ENCODE results near the gene HELQ.

DNA sequence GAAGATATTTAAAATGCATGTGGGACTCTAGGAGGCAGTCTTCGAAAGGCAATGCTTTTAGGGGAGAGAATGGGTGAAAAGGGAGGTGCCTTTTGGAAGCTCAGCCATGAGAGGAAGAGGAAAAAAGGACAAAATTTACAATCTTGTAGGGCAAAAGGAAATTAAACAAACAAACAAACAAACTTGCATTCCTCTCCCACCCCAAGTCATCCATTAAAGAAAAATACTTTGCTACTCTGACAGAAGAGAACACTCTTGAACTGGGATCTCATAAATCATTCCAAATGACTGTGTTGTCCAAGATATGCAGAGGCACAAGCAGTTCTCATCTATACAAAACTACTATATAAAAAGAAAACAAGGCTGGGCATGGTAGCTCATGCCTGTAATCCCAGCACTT, 46.7 kb downstream of the HELQ start:
- TF ChIP-seq, protein P1, sequence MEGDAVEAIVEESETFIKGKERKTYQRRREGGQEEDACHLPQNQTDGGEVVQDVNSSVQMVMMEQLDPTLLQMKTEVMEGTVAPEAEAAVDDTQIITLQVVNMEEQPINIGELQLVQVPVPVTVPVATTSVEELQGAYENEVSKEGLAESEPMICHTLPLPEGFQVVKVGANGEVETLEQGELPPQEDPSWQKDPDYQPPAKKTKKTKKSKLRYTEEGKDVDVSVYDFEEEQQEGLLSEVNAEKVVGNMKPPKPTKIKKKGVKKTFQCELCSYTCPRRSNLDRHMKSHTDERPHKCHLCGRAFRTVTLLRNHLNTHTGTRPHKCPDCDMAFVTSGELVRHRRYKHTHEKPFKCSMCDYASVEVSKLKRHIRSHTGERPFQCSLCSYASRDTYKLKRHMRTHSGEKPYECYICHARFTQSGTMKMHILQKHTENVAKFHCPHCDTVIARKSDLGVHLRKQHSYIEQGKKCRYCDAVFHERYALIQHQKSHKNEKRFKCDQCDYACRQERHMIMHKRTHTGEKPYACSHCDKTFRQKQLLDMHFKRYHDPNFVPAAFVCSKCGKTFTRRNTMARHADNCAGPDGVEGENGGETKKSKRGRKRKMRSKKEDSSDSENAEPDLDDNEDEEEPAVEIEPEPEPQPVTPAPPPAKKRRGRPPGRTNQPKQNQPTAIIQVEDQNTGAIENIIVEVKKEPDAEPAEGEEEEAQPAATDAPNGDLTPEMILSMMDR (IDR thresholded peaks at IDR 0.05): no peak
- no peak for TF ChIP-seq POLR2AphosphoS5 (IDR thresholded peaks at IDR 0.05)
- TF ChIP-seq POLR2A (IDR thresholded peaks at IDR 0.05): no peak
